Esophagus squamous epithelium (tissue), 4 donors: ENCODE measurements around the gene HMGB3.

Experiments
- CTCF ChIP-seq, 6 experiments: fragments of 450-650 bp in 4 of 6; fragments of 200-600 bp in 2 of 6; sonication (generic) in 2 of 6; IDR thresholded peaks; one replicate each; pipeline ENCODE4 v1.5.1; 2016 to 2019; ENCODE audit warnings: antibody characterized with exemption in 6 of 6, mild to moderate bottlenecking in 4 of 6, moderate library complexity in 4 of 6
- POLR2A ChIP-seq, 4 donors: fragments of 450-650 bp; IDR thresholded peaks; one replicate each; pipeline ENCODE4 v1.6.1; 2017; ENCODE audit warnings: antibody characterized with exemption in 4 of 4, mild to moderate bottlenecking in 4 of 4, moderate library complexity in 3 of 4

DNA sequence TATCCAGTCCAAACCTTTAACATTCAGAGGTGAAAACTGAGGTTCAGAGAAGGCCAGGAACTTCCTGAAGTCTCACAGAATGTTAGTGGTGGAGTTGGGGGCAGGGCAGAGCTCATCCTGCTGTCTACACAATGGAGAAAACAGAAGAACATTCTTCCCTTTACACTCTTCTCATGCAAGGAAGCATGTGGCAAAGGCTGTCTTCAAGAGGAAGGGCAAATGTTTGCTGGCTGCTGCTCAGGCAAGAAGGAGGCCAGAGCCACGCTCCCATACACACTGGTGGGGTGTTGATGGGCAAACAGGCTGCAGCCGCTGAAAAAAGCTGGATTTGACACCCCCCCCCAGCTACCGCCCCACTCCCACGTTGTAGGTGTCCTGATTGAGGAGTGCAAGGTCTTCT is 32.5 kb downstream of the HMGB3 start:
- TF ChIP-seq CTCF (IDR thresholded peaks at IDR 0.05), result no peak
- TF ChIP-seq POLR2A (IDR thresholded peaks at IDR 0.05), result no peak
